H1 (cell line): ENCODE results near the gene POLN. TPM values are rescaled to one million over a fixed set of nuclear protein-coding genes. Genes with fewer than 3 reads are reported as not detected.

Experiments
- CTCF ChIA-PET: fragments of 300-600 bp; sonication (Branson Sonifier 250); formaldehyde crosslinking; loops from one replicate; lab custom pipeline; 2021; ENCODE audit not compliant: partially characterized antibody; lab: Charles Lee
- POLR2A ChIA-PET: fragments of 300-600 bp; sonication (Branson Sonifier 250); formaldehyde crosslinking; loops from one replicate; lab custom pipeline; 2021; ENCODE audit warnings: inconsistent platforms; ENCODE audit not compliant: partially characterized antibody; lab: Charles Lee
- DNase-seq, 2 experiments: peaks; one replicate each; pipeline versions ENCODE4 v3.0.0 to v3.0.0-alpha.2; 2010 to 2022; ENCODE audit warnings: low spot score in 2 of 2, low read depth in 1 of 2, mixed read lengths in 1 of 2
- FAIRE-seq: peaks from 2 replicates; lab custom pipeline; 2011; peaks lifted over from hg19 to GRCh38; lab: Jason Lieb, UNC
- H2AFZ ChIP-seq: 2 replicates; pipeline ENCODE4 v1.8.1; 2012; ENCODE audit warnings: low read length, inconsistent platforms
- H2AK5ac ChIP-seq: 2 replicates; pipeline ENCODE4 v1.6.1; 2013; ENCODE audit warnings: low read depth, low read length
- H2BK120ac ChIP-seq: replicated peaks from 2 replicates; pipeline ENCODE3; 2013; ENCODE audit warnings: low read depth, low read length, inconsistent platforms
- H2BK12ac ChIP-seq: 2 replicates; pipeline ENCODE4 v1.6.1; 2013; ENCODE audit warnings: low read depth, low read length
- H2BK15ac ChIP-seq: 2 replicates; pipeline ENCODE4 v1.6.1; 2013; ENCODE audit warnings: low read length
- H2BK20ac ChIP-seq: 2 replicates; pipeline ENCODE4 v1.6.1; 2013; ENCODE audit warnings: low read length
- H2BK5ac ChIP-seq: 2 replicates; pipeline ENCODE4 v1.6.1; 2013; ENCODE audit warnings: low read depth, low read length
- H3K14ac ChIP-seq: 2 replicates; pipeline ENCODE4 v1.6.1; 2013; ENCODE audit warnings: inconsistent platforms; ENCODE audit not compliant: insufficient read length
- H3K18ac ChIP-seq: 2 replicates; pipeline ENCODE4 v1.6.1; 2013; ENCODE audit warnings: low read length; ENCODE audit errors: extremely low read depth
- H3K23ac ChIP-seq: 2 replicates; pipeline ENCODE4 v1.6.1; 2013; ENCODE audit warnings: inconsistent platforms; ENCODE audit not compliant: insufficient read length
- H3K23me2 ChIP-seq: 2 replicates; pipeline ENCODE4 v1.6.1; 2013; ENCODE audit warnings: low read depth, low read length
- H3K27ac ChIP-seq: 2 replicates; pipeline ENCODE4 v1.6.1; 2011; ENCODE audit warnings: low read depth, low read length, inconsistent platforms
- H3K27me3 ChIP-seq, 4 experiments: replicated peaks in 1 of 4; 1 replicate in 1 of 4; 2 replicates in 3 of 4; pipeline versions ENCODE4 v1.6.1 to v1.8.1; 2011 to 2013; ENCODE audit warnings: low read length in 3 of 4, mild to moderate bottlenecking in 3 of 4, inconsistent platforms in 2 of 4, mixed read lengths in 2 of 4, moderate library complexity in 1 of 4; ENCODE audit not compliant: control insufficient read depth in 3 of 4, insufficient read depth in 3 of 4; ENCODE audit errors: extremely low read depth in 1 of 4
- H3K36me3 ChIP-seq, 4 experiments: 2 replicates each; pipeline versions ENCODE4 v1.6.1 to v1.8.1; 2011 to 2013; ENCODE audit warnings: mild to moderate bottlenecking in 4 of 4, low read length in 3 of 4, moderate library complexity in 2 of 4, control low read depth in 1 of 4, inconsistent platforms in 1 of 4; ENCODE audit not compliant: insufficient read depth in 4 of 4, control insufficient read depth in 2 of 4
- H3K4ac ChIP-seq: replicated peaks from 2 replicates; pipeline ENCODE3; 2013; ENCODE audit warnings: low read length, low read depth, mixed read lengths, inconsistent platforms; ENCODE audit not compliant: insufficient read length
- H3K4me1 ChIP-seq, 4 experiments: replicated peaks in 1 of 4; 1 replicate in 1 of 4; 2 replicates in 3 of 4; pipeline versions ENCODE4 v1.6.1 to v1.8.1; 2011 to 2013; ENCODE audit warnings: low read length in 3 of 4, inconsistent platforms in 2 of 4, mixed read lengths in 1 of 4; ENCODE audit not compliant: insufficient read depth in 4 of 4, control insufficient read depth in 3 of 4
- H3K4me2 ChIP-seq, 2 experiments: 2 replicates each; pipeline versions ENCODE4 v1.6.1 to v1.8.1; 2011 to 2013; ENCODE audit warnings: low read depth in 2 of 2, low read length in 2 of 2, control low read depth in 1 of 2, inconsistent platforms in 1 of 2, mild to moderate bottlenecking in 1 of 2; ENCODE audit not compliant: insufficient read depth in 1 of 2
- H3K4me3 ChIP-seq, 4 experiments: fragments of 200-600, 300-600 bp in 1 of 4; sonication (generic), shearing (Covaris generic), sonication (Bioruptor Twin) in 1 of 4; 2 replicates each; pipeline versions ENCODE4 v1.5.1 to v1.8.1; 2011 to 2016; ENCODE audit warnings: low read length in 4 of 4, low read depth in 3 of 4, control low read depth in 2 of 4, inconsistent platforms in 2 of 4, mild to moderate bottlenecking in 2 of 4, mixed read lengths in 1 of 4, moderate library complexity in 1 of 4; ENCODE audit not compliant: insufficient read depth in 2 of 4; ENCODE audit errors: extremely low read depth in 1 of 4
- H3K56ac ChIP-seq: replicated peaks from 2 replicates; pipeline ENCODE3; 2013; ENCODE audit warnings: low read depth, mild to moderate bottlenecking, mixed read lengths, low read length, inconsistent platforms; ENCODE audit not compliant: insufficient read length
- H3K79me1 ChIP-seq: 2 replicates; pipeline ENCODE4 v1.6.1; 2013; ENCODE audit warnings: low read depth, low read length, control low read depth
- H3K79me2 ChIP-seq, 2 experiments: 2 replicates each; pipeline versions ENCODE4 v1.6.1 to v1.8.1; 2012 to 2013; ENCODE audit warnings: low read length in 2 of 2, mild to moderate bottlenecking in 2 of 2, inconsistent platforms in 1 of 2; ENCODE audit not compliant: insufficient read depth in 2 of 2, control insufficient read depth in 1 of 2
- H3K9ac ChIP-seq, 4 experiments: replicated peaks in 1 of 4; 1 replicate in 1 of 4; 2 replicates in 3 of 4; pipeline versions ENCODE4 v1.6.1 to v1.8.1; 2011 to 2013; ENCODE audit warnings: low read depth in 3 of 4, low read length in 3 of 4, control low read depth in 2 of 4, mild to moderate bottlenecking in 2 of 4, moderate library complexity in 2 of 4, inconsistent platforms in 1 of 4; ENCODE audit errors: extremely low read depth in 1 of 4
- H3K9me3 ChIP-seq, 2 experiments: 2 replicates each; pipeline versions ENCODE4 v1.6.1 to v1.8.1; 2012 to 2013; ENCODE audit warnings: mild to moderate bottlenecking in 2 of 2, moderate library complexity in 2 of 2, control low read depth in 1 of 2, inconsistent platforms in 1 of 2, low read depth in 1 of 2, low read length in 1 of 2, mixed read lengths in 1 of 2; ENCODE audit not compliant: insufficient read depth in 2 of 2
- H4K20me1 ChIP-seq, 2 experiments: replicated peaks in 1 of 2; 2 replicates each; pipeline versions ENCODE3 to v1.8.1; 2011 to 2013; ENCODE audit warnings: inconsistent platforms in 2 of 2, low read length in 2 of 2, mild to moderate bottlenecking in 1 of 2; ENCODE audit not compliant: insufficient read depth in 2 of 2, control insufficient read depth in 1 of 2
- H4K5ac ChIP-seq: 2 replicates; pipeline ENCODE4 v1.6.1; 2013; ENCODE audit warnings: low read length, low read depth, mixed read lengths, inconsistent platforms; ENCODE audit not compliant: insufficient read length
- H4K8ac ChIP-seq: 2 replicates; pipeline ENCODE4 v1.8.0; 2013; ENCODE audit warnings: mild to moderate bottlenecking, moderate library complexity, low read length, inconsistent platforms; ENCODE audit not compliant: insufficient read depth; ENCODE audit errors: extremely low read depth
- H4K91ac ChIP-seq: replicated peaks from 2 replicates; pipeline ENCODE3; 2013; ENCODE audit warnings: low read length, mixed read lengths, inconsistent platforms; ENCODE audit not compliant: insufficient read length
- ASH2L ChIP-seq: fragments of 200-600, 300-600 bp; sonication (generic); IDR thresholded peaks from one replicate; pipeline ENCODE4 v1.7.1; 2017; ENCODE audit warnings: low read length
- E2F6 ChIP-seq: IDR thresholded peaks from 2 replicates; pipeline ENCODE4 v1.6.1; 2012; ENCODE audit warnings: inconsistent platforms
- NANOG ChIP-seq: IDR thresholded peaks from 2 replicates; pipeline ENCODE4 v1.6.1; 2011; ENCODE audit warnings: low read length, low read depth, mild to moderate bottlenecking, inconsistent platforms; ENCODE audit not compliant: insufficient read depth, poor library complexity, severe bottlenecking
- POU5F1 ChIP-seq: IDR thresholded peaks from 2 replicates; pipeline ENCODE4 v1.6.1; 2011; ENCODE audit warnings: low read depth, mild to moderate bottlenecking, low read length, moderate library complexity
- RFX5 ChIP-seq: IDR thresholded peaks from 2 replicates; pipeline ENCODE4 v1.6.1; 2011; ENCODE audit warnings: low read depth, low read length, improper control_type of control experiment, borderline replicate concordance
- SIRT6 ChIP-seq: IDR thresholded peaks from one replicate; pipeline ENCODE4 v1.7.1; 2012; ENCODE audit warnings: low read length, inconsistent platforms
- SP4 ChIP-seq: IDR thresholded peaks from 2 replicates; pipeline ENCODE4 v1.6.1; 2012; ENCODE audit warnings: low read length, inconsistent platforms
- SRF ChIP-seq: IDR thresholded peaks from 2 replicates; pipeline ENCODE4 v1.6.1; 2011; ENCODE audit warnings: mild to moderate bottlenecking, low read depth, low read length, moderate library complexity
- TAF7 ChIP-seq: optimal IDR thresholded peaks from 2 replicates; pipeline ENCODE3; 2011; ENCODE audit warnings: low read depth, mild to moderate bottlenecking, inconsistent platforms, low read length, moderate library complexity, borderline replicate concordance
- WGBS, 2 experiments: shearing (Covaris generic) in 1 of 2; methylation state at CpG; one replicate each; pipeline versions ENCODE4 v1.1.6 to v1.1.7; 2013 to 2015; ENCODE audit warnings: low lambda C conversion rate in 2 of 2, mixed read lengths in 2 of 2, inconsistent platforms in 1 of 2, low coverage in 1 of 2, missing lambda C conversion rate in 1 of 2; ENCODE audit not compliant: insufficient replicate concordance in 2 of 2, insufficient coverage in 1 of 2, insufficient read length in 1 of 2; ENCODE audit errors: extremely low coverage in 1 of 2, missing lambda C conversion rate in 1 of 2; 5-methylcytosine and 5-hydroxymethylcytosine counted together
- polyA plus RNA-seq, 7 experiments: library from polyadenylated mRNA; depleted of rRNA in 3 of 7; stranded (reverse) in 5 of 7; unstranded in 2 of 7; fragments of >200 nt in 5 of 7; fragments of 200-250 nt in 2 of 7; gene quantifications; 1 replicate in 5 of 7; 2 replicates in 1 of 7; 4 replicates in 1 of 7; pipeline versions ENCODE4 v1.2.1 to v1.2.3, GENCODE V29; 2011 to 2013; ENCODE audit warnings: missing spikeins in 2 of 7, mixed read lengths in 2 of 7
- total RNA-seq: library from RNA; stranded (reverse); fragmentation: NEBNext Ultra II Directional; extraction: Animal tissue kit (Norgen Biotek cat#: 25700); gene quantifications from 2 replicates; pipeline ENCODE4 v1.2.1, GENCODE V29; 2021

The POLN gene
- total and polyA plus RNA-seq, 2 of the 8 experiments (the other 6 are each of a cell fraction or from before 2014, with no cell fraction given): 0.98 to 1.5 TPM

DNA sequence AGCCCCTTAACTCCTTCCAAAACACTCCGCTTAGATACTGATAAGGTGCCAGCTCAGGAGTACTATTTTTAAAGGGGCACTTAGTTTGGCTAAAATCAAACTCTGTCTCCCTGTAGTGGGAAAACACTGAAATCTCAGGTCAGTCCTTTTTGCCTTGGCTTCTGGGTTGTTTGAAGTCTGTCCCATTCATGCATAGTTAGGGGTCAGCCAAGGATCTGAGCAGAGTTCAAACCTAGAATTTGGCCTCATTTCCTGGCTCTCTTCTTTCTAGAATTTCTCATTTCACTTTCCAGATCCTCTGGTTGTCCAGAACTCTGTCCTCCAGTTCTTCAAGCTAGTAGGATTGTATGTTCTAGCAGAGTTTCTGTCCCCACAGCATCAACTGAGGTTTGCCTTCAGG lies 151.3 kb downstream of the POLN start:
- WGBS, 2 experiments: 94% methylated on average over 1 of the region's 1 CpG; no CpG with 5 or more reads in 1 of the 2 experiments
- Histone ChIP-seq H3K79me1 (no peaks in the 10 kb centered on the region), H4K20me1 (peaks cover 1 to 2% of the 10 kb centered on the region in 2 experiments), H3K9me3 (no peaks in the 10 kb centered on the region), H2BK12ac (no peak overlapping the region), H3K9ac (no peak overlapping the region), H3K27ac (no peak overlapping the region), H2AFZ (no peak overlapping the region), H3K4ac (no peak overlapping the region), H3K56ac (no peak overlapping the region), H2BK20ac (no peak overlapping the region), H3K79me2 (no peaks in the 10 kb centered on the region), H3K4me3 (no peak overlapping the region), H2BK5ac (no peak overlapping the region), H3K4me2 (no peak overlapping the region), H3K14ac (no peak overlapping the region), H2BK120ac (no peak overlapping the region), H3K23ac (no peak overlapping the region), H3K36me3 (no peaks in the 10 kb centered on the region), H4K91ac (no peak overlapping the region), H3K18ac (no peak overlapping the region), H3K27me3 (no peaks in the 10 kb centered on the region), H4K5ac (no peak overlapping the region), H4K8ac (no peak overlapping the region), H2BK15ac (no peak overlapping the region), H3K23me2 (no peaks in the 10 kb centered on the region), H3K4me1 (no peaks in the 10 kb centered on the region), H2AK5ac (no peak overlapping the region)
- TF ChIP-seq E2F6 (no peak), SRF (no peak), SP4 (no peak), SIRT6 (no peak), POU5F1 (no peak), RFX5 (no peak), TAF7 (no peak), NANOG (no peak), ASH2L (no peak)
- POLR2A ChIA-PET: no interaction called here
- CTCF ChIA-PET: interaction anchor here (1.5 kb wide), 1 partner anchor 96 kb away, joined by 4 read pairs; no protein-coding TSS in a partner anchor
- DNase-seq (no peak), FAIRE-seq (no peak)
